ENCODE measurements around the gene NAT16.
"Not testable (repeated sequence)": the region's sequence is repeated elsewhere in the genome, so short reads cannot be mapped to it uniquely, and the experiment has no call there.

The NAT16 gene

DNA sequence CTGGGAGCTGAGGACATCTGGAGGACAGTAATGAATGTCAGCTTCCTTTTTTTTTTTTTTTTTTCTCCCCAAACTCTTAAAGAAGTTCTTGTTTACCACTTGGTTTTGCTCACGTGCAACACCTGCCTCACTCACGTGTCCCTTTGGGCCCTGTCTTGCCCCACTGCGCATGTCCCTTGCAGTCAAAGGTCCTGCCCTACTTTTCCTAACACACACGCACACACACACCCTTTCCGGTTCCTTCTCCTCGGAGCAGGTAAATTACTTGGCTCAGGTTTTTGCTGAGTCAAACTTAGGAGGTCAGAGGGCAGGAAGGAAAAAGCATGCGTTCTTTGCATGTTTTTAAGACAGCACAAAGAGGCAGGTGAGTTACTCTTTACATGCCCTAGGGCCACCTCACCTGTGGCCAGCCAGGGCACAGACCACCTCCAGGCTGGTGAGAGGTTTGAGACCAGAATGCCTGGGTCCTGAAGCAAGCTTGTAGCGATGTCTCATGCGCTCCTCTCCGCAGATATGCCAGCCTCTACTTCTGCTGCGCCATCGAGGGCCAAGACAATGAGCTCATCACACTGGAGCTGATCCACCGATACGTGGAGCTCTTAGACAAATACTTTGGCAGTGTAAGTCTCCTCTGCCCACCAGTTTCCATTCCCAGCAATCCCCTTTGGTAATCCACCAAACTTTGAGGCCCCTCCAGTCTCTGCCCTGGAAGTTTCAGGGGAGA, 23.1 kb downstream of the NAT16 start:
- no peak for DNase-seq

DNA sequence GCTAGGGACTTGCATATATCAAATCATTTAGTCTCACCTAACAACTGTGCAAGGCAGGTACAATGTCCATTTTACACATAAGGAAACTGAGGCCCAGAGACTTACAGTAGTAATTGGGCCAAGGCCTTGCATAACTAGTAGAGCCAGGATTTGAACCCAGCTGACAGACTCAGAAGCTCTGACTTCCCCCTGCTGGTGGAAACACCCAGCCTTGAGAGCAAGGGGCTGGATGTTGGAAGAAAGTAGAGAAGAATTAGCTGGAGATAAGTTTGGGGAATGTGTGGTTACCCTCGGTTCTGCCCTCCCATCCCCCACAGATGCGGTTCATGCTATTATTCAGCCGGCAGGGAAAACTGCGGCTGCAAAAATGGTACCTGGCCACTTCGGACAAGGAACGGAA, 23.8 kb downstream of the NAT16 start:
- no peak for DNase-seq

DNA sequence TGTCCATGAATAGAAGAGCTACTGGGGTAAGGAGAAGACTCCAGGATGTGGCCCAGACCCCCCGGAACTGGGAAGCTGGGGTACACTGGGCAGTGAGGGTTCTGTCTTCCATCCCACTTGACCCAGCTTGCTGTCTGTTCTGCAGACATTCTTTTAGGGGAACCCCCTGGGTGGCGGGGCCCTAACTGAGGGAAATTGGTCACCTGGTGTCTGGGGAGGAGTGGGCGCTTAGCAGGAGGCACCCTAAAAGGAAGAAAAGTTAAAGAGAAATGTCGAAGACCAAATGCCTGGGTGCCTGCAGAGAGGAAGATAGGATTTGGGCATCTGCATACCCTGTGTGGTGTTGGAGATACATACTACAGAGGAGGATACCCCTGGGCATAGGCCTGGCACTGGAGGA, 24.8 kb downstream of the NAT16 start:
- DNase-seq, result no peak

DNA sequence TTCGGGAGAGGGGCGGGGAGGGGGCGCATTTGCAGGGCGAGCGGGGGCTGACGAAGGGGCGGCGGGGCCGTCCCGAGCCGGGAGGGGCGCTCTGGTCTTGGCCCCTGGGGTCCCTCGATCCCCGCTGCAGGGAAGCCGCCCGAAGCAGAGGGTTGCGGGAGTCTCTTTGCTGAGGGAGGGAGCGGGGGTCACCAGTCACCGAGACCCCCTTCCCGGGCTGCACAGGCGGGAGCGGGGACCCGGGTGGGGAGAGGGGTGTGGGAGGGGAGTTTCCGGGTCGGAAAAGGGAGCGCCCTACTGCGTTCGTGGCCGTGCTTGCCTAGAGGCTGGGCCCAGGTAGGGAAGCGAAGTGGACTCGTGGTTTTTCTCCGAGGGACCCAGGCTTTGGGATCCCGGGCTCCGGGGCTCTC, 25.4 kb downstream of the NAT16 start:
- no peak for DNase-seq

- DNase-seq, result peak; percentile 93
These were observed 26.0 kb downstream of the NAT16 start, which contains the start of gene AP1S1 for GRCh38 chr7:101153969-101154692. AP1S1 (plus strand) TSS chr7:101154476; CDS start chr7:101154515, 39 bp downstream.

- no peak for DNase-seq
These were observed 28.0 kb downstream of the NAT16 start for GRCh38 chr7:101151908-101152651.

- no peak for DNase-seq
These were observed 39.2 kb downstream of the NAT16 start for GRCh38 chr7:101140746-101141382.

- DNase-seq, result no peak
These were observed 39.8 kb downstream of the NAT16 start for GRCh38 chr7:101140339-101140699.

DNA sequence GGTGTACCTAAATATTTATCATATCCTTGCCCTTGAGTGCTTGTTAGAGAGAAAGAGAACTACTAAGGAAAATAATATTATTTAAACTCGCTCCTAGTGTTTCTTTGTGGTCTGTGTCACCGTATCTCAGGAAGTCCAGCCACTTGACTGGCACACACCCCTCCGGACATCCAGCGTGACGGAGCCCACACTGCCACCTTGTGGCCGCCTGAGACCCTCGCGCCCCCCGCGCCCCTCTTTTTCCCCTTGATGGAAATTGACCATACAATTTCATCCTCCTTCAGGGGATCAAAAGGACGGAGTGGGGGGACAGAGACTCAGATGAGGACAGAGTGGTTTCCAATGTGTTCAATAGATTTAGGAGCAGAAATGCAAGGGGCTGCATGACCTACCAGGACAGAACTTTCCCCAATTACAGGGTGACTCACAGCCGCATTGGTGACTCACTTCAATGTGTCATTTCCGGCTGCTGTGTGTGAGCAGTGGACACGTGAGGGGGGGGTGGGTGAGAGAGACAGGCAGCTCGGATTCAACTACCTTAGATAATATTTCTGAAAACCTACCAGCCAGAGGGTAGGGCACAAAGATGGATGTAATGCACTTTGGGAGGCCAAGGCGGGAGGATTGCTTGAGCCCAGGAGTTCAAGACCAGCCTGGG, 41.8 kb downstream of the NAT16 start:
- peak; percentile 78 for DNase-seq

GRCh38 chr7:101137651-101138212, 42.4 kb downstream of the NAT16 start:
- DNase-seq, result no peak

DNA sequence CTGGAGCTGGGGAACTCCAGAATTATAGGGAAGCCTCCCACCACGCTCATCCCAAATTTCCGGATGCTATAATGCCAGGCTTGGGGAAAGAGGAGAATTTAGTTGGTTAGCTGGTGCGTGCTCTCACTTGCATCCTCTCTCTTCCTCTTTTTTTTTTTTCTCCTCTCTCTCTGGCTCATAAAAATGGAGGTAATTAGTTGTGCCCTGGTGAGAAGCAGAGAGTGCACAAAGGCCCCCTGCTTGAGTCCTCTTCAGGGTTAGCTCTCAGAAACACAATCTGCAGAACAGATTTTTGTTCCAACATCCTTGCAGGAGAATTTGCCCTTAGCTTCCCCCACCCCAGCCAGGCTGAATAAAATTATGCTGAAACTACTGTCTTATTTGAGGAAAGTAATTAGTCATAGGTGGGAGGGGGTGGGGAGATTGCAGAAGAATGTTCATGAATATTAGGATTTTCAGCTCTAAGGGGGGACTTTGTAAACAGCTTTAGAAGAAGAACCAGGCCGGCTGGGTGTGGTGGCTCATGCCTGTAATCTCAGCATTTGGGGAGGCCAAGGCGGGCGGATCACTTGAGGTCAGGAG, 45.6 kb downstream of the NAT16 start:
- DNase-seq, result no peak

- no peak for DNase-seq
These were observed 46.3 kb downstream of the NAT16 start for GRCh38 chr7:101133621-101134398.

DNA sequence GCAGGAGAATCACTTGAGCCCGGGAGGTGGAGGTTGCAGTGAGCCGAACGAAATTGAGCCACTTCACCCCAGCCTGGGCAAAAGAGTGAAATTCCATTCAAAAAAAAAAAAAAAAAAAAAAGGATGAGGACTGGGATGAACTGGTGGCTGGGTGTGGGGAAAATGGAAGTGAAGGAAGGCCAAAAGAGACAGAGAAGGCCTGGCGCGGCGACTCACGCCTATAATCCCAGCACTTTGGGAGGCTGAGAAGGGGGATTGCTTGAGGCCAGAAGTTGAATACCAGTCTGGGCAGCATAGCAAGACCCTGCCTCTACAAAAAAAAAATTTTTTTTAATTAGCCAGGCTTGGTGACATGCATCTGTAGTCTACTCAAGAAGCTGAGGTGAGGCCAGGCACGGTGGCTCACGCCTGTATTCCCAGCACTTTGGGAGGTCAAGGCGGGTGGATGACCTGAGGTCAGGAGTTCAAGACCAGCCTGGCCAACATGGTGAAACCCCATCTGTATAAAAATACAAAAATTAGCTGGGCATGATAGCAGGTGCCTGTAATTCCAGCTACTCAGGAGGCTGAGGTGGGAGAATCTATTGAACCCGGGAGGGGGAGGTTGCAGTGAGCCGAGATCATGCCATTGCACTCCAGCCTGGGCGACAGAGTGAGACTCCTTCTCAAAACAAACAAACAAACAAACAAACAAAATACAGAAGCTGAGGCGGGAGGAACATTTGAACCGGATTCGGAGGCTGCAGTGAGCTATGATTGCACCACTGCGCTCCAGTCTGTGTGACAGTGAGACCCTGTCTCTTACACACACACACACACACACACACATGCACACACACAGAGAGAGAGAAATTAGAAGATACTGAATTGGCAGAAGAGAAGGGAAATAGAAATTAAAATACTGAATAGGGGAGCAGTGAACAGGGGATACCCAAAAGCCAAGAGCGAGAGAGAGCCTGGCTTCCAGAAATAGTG, 47.2 kb downstream of the NAT16 start:
- DNase-seq, result not testable (repeated sequence)

DNA sequence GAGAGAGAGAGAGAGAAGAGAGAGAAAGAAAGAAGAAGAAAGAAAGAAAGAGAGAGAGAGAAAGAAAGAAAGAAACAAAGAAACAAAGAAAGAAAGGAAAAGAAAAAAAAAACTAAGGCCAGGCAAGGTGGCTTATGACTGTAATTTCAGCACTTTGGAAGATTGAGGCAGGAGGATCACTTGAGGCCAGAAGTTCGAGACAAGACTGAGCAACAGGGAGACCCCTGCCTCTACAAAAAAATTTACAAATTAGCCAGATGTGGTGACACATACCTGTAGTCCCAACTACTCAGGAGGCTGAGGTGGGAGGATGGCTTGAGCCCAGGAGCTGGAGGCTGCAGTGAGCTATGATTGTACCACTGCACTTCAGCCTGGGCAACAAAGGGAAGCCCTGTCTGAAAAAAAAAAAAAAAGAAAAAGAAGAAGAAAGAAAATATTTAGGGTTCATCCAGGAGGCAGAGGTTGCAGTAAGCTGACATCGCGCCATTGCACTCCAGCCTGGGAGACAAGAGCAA, 50.4 kb downstream of the NAT16 start:
- no peak for DNase-seq

DNA sequence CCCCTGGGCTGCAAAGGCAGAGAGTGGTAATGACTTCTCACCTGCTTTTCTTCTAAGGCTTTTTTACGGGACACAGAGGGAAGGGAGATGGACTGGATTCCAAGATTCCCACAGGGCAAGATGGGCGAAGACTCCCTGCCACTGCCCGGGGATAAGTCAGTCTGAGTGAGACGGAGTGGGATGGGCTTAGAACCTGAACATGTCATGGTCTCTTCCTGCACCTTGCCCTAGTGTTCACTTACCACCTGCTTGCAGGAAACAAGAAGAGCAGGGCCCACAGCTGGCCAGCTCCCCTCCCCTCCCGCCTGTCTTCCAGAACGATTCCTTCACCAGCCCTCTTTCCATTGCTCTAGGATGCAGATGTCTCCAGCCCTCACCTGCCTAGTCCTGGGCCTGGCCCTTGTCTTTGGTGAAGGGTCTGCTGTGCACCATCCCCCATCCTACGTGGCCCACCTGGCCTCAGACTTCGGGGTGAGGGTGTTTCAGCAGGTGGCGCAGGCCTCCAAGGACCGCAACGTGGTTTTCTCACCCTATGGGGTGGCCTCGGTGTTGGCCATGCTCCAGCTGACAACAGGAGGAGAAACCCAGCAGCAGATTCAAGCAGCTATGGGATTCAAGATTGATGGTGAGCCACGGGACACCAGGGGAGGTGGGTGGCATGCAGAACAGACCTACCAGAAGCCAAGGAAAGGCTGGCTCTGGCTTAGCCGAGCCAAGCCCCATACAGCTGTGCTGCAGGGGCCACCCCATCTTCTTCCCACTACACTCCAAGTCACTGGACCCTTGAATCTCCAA, 51.9 kb downstream of the NAT16 start:
- no peak for DNase-seq

GRCh38 chr7:101127460-101128039, 52.5 kb downstream of the NAT16 start:
- DNase-seq, result no peak

DNA sequence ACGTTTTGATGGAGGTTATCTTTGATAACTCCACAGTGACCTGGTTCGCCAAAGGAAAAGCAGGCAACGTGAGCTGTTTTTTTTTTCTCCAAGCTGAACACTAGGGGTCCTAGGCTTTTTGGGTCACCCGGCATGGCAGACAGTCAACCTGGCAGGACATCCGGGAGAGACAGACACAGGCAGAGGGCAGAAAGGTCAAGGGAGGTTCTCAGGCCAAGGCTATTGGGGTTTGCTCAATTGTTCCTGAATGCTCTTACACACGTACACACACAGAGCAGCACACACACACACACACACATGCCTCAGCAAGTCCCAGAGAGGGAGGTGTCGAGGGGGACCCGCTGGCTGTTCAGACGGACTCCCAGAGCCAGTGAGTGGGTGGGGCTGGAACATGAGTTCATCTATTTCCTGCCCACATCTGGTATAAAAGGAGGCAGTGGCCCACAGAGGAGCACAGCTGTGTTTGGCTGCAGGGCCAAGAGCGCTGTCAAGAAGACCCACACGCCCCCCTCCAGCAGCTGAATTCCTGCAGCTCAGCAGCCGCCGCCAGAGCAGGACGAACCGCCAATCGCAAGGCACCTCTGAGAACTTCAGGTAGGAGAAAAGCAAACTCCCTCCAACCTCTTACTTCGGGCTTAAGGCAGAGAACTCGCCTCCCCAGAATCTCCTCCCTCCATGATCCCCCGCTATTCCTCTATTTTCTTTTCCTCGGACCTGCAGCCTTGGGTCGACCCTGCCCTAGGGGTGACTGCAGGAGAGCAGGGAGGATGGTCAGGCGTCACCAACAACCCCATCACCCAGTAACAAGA, 53.2 kb downstream of the NAT16 start, which contains the start of gene SERPINE1:
Gene SERPINE1, plus strand, starts transcription at position 454 of the 809 bp plus-strand sequence. CDS start 1,290 bp downstream, outside the sequence.
- DNase-seq, result peak; percentile 77
